H9 (cell line): ENCODE measurements around the gene MAD1L1. TPM values are rescaled to one million over a fixed set of nuclear protein-coding genes. Genes with fewer than 3 reads are reported as not detected.

Experiments used
- DNase-seq: peaks from one replicate; pipeline ENCODE4 v3.0.0-alpha.2; 2017
- H2AFZ ChIP-seq: one replicate; pipeline ENCODE4 v1.6.1; 2013; ENCODE audit warnings: mild to moderate bottlenecking, low read length, control low read depth, moderate library complexity
- H2AK5ac ChIP-seq: 2 replicates; pipeline ENCODE4 v1.6.1; 2013; ENCODE audit warnings: low read length, control low read depth, mixed read lengths; ENCODE audit not compliant: insufficient read length
- H2BK120ac ChIP-seq: one replicate; pipeline ENCODE4 v1.6.1; 2013; ENCODE audit warnings: low read depth, mild to moderate bottlenecking, low read length, control low read depth, inconsistent platforms; ENCODE audit not compliant: poor library complexity, severe bottlenecking
- H2BK12ac ChIP-seq: 2 replicates; pipeline ENCODE4 v1.6.1; 2013; ENCODE audit warnings: low read length, control low read depth, mixed read lengths, low read depth; ENCODE audit not compliant: insufficient read length
- H2BK15ac ChIP-seq: 2 replicates; pipeline ENCODE4 v1.6.1; 2013; ENCODE audit warnings: low read depth, low read length, control low read depth
- H2BK20ac ChIP-seq: one replicate; pipeline ENCODE4 v1.6.1; 2013; ENCODE audit warnings: low read depth, mild to moderate bottlenecking, low read length, control low read depth, inconsistent platforms; ENCODE audit not compliant: poor library complexity, severe bottlenecking
- H2BK5ac ChIP-seq: 2 replicates; pipeline ENCODE4 v1.6.1; 2013; ENCODE audit warnings: low read length, control low read depth, mixed read lengths; ENCODE audit not compliant: insufficient read length
- H3K14ac ChIP-seq: 2 replicates; pipeline ENCODE4 v1.6.1; 2013; ENCODE audit warnings: low read length, control low read depth; ENCODE audit not compliant: insufficient read depth
- H3K18ac ChIP-seq: 2 replicates; pipeline ENCODE4 v1.6.1; 2013; ENCODE audit warnings: low read depth, mild to moderate bottlenecking, mixed read lengths, low read length, control low read depth; ENCODE audit not compliant: insufficient read length
- H3K23ac ChIP-seq: 2 replicates; pipeline ENCODE4 v1.6.1; 2013; ENCODE audit warnings: low read length, control low read depth, mixed read lengths, low read depth; ENCODE audit not compliant: insufficient read length
- H3K23me2 ChIP-seq: 2 replicates; pipeline ENCODE4 v1.6.1; 2013; ENCODE audit warnings: low read depth, mild to moderate bottlenecking, mixed read lengths, low read length, control low read depth; ENCODE audit not compliant: insufficient read length, poor library complexity, severe bottlenecking
- H3K27ac ChIP-seq: 2 replicates; pipeline ENCODE4 v1.5.1; 2013; ENCODE audit warnings: low read length, control low read depth, mixed read lengths, low read depth; ENCODE audit not compliant: insufficient read length
- H3K27me3 ChIP-seq: 2 replicates; pipeline ENCODE4 v1.6.1; 2013; ENCODE audit warnings: low read length, control low read depth, inconsistent platforms; ENCODE audit not compliant: insufficient read depth
- H3K4ac ChIP-seq: 2 replicates; pipeline ENCODE4 v1.6.1; 2013; ENCODE audit warnings: low read depth, mild to moderate bottlenecking, control low read depth, inconsistent platforms, low read length, moderate library complexity
- H3K4me1 ChIP-seq: 2 replicates; pipeline ENCODE4 v1.6.1; 2013; ENCODE audit warnings: low read length, control low read depth, inconsistent platforms; ENCODE audit not compliant: insufficient read depth
- H3K4me2 ChIP-seq: 2 replicates; pipeline ENCODE4 v1.6.1; 2013; ENCODE audit warnings: low read length, control low read depth, mixed read lengths; ENCODE audit not compliant: insufficient read length, insufficient read depth
- H3K56ac ChIP-seq: 2 replicates; pipeline ENCODE4 v1.6.1; 2013; ENCODE audit warnings: low read depth, mild to moderate bottlenecking, mixed read lengths, low read length, control low read depth; ENCODE audit not compliant: insufficient read length
- H3K79me1 ChIP-seq: 2 replicates; pipeline ENCODE4 v1.6.1; 2013; ENCODE audit warnings: low read depth, mild to moderate bottlenecking, moderate library complexity, low read length, control low read depth, inconsistent platforms; ENCODE audit not compliant: insufficient read depth, poor library complexity, severe bottlenecking
- H3K79me2 ChIP-seq: 2 replicates; pipeline ENCODE4 v1.6.1; 2013; ENCODE audit warnings: low read length, control low read depth, inconsistent platforms; ENCODE audit not compliant: insufficient read depth
- H3K9ac ChIP-seq: 2 replicates; pipeline ENCODE4 v1.6.1; 2013; ENCODE audit warnings: low read length, control low read depth, mixed read lengths; ENCODE audit not compliant: insufficient read length; ENCODE audit errors: extremely low read depth
- H3K9me3 ChIP-seq: one replicate; pipeline ENCODE4 v1.6.1; 2013; ENCODE audit warnings: low read depth, low read length, inconsistent platforms; ENCODE audit not compliant: control insufficient read depth
- H3T11ph ChIP-seq: one replicate; pipeline ENCODE4 v1.6.1; 2013; ENCODE audit warnings: mild to moderate bottlenecking, low read length, control low read depth, inconsistent platforms
- H4K20me1 ChIP-seq: one replicate; pipeline ENCODE4 v1.6.1; 2013; ENCODE audit not compliant: control insufficient read depth, insufficient read length, insufficient read depth
- H4K5ac ChIP-seq: 2 replicates; pipeline ENCODE4 v1.6.1; 2013; ENCODE audit warnings: low read depth, mild to moderate bottlenecking, mixed read lengths, low read length, control low read depth; ENCODE audit not compliant: insufficient read length
- H4K8ac ChIP-seq: replicated peaks from 2 replicates; pipeline ENCODE4 v1.6.1; 2013; ENCODE audit warnings: low read length, control low read depth, mixed read lengths, low read depth; ENCODE audit not compliant: insufficient read length
- H4K91ac ChIP-seq: 2 replicates; pipeline ENCODE4 v1.6.1; 2013; ENCODE audit warnings: low read depth, mild to moderate bottlenecking, moderate library complexity, mixed read lengths, low read length, control low read depth; ENCODE audit not compliant: insufficient read length
- H3K27ac Mint-ChIP-seq, 3 experiments: 2 replicates in 2 of 3; 3 replicates in 1 of 3; pipeline ENCODE4 v1.8.0; 2020 to 2021; ENCODE audit warnings: mixed read lengths in 3 of 3, mild to moderate bottlenecking in 1 of 3, moderate library complexity in 1 of 3
- H3K27me3 Mint-ChIP-seq: 2 replicates; pipeline ENCODE4 v1.8.0; 2021; ENCODE audit warnings: low read depth, mild to moderate bottlenecking, moderate library complexity, mixed read lengths
- H3K36me3 Mint-ChIP-seq, 3 experiments: 2 replicates in 2 of 3; 3 replicates in 1 of 3; pipeline ENCODE4 v1.8.0; 2020 to 2021; ENCODE audit warnings: low read depth in 3 of 3, mixed read lengths in 3 of 3; ENCODE audit not compliant: insufficient read depth in 1 of 3
- H3K4me1 Mint-ChIP-seq, 2 experiments: 2 replicates each; pipeline ENCODE4 v1.8.0; 2020; ENCODE audit warnings: mixed read lengths in 2 of 2
- H3K4me3 Mint-ChIP-seq, 2 experiments: 2 replicates in 1 of 2; 3 replicates in 1 of 2; pipeline ENCODE4 v1.8.0; 2020 to 2021; ENCODE audit warnings: mild to moderate bottlenecking in 2 of 2, mixed read lengths in 2 of 2, moderate library complexity in 1 of 2
- H3K9me3 Mint-ChIP-seq, 2 experiments: 2 replicates in 1 of 2; 3 replicates in 1 of 2; pipeline ENCODE4 v1.8.0; 2020; ENCODE audit warnings: mild to moderate bottlenecking in 2 of 2, mixed read lengths in 2 of 2, moderate library complexity in 1 of 2
- CTCF ChIP-seq: fragments of 200-600 bp; sonication (generic); conservative IDR thresholded peaks from 3 replicates; pipeline ENCODE4 v1.8.0; 2021; ENCODE audit warnings: antibody characterized with exemption, mild to moderate bottlenecking
- WGBS: extraction: QIAGEN DNeasy Blood & Tissue Kit; methylation state at CpG from one replicate; pipeline ENCODE4 v1.1.7; 2013; ENCODE audit warnings: missing lambda C conversion rate, low lambda C conversion rate, mixed read lengths; ENCODE audit not compliant: insufficient read length; ENCODE audit errors: extremely low coverage; 5-methylcytosine and 5-hydroxymethylcytosine counted together
- total RNA-seq: library from RNA; stranded (reverse); gene quantifications from 2 replicates; pipeline ENCODE4 v1.2.1, GENCODE V29; 2021

The MAD1L1 gene
- total RNA-seq, 1 experiment from 2014 or later = 39.0 TPM

GRCh38 chr7:2090526-2091520, 141.9 kb downstream of the MAD1L1 start:
- Mint-ChIP-seq H3K27ac (peak overlapping the region in 1 of 3 experiments; percentile 49; a peak in 2 of 7 replicates), H3K9me3 (peaks cover 3% of the 10 kb centered on the region in 2 experiments; a peak in 3 of 5 replicates), H3K4me1 (no peaks in the 10 kb centered on the region), H3K36me3 (peaks cover 20 to 29% (median 23%) of the 10 kb centered on the region in 3 experiments), H3K27me3 (no peaks in the 10 kb centered on the region), H3K4me3 (no peak overlapping the region)
- H3K18ac ChIP-seq = no peak overlapping the region
- H4K5ac ChIP-seq = no peak overlapping the region
- H3K79me2 ChIP-seq = no peaks in the 10 kb centered on the region
- no peak overlapping the region for H3T11ph ChIP-seq
- H3K4me1 ChIP-seq = no peaks in the 10 kb centered on the region
- H3K4ac ChIP-seq = no peak overlapping the region
- no peak for TF ChIP-seq CTCF
- H3K9me3 ChIP-seq = no peaks in the 10 kb centered on the region
- no CpG with 5 or more reads among the region's 29 CpGs for WGBS
- H4K91ac ChIP-seq = no peak overlapping the region
- H3K27me3 ChIP-seq = no peaks in the 10 kb centered on the region
- H3K14ac ChIP-seq = no peak overlapping the region
- no peaks in the 10 kb centered on the region for H3K23me2 ChIP-seq
- H2BK5ac ChIP-seq = no peak overlapping the region
- H2BK20ac ChIP-seq = no peak overlapping the region
- DNase-seq = no peak
- H2AK5ac ChIP-seq = no peak overlapping the region
- no peak overlapping the region for H3K23ac ChIP-seq
- H3K4me2 ChIP-seq = no peak overlapping the region
- H4K20me1 ChIP-seq = no peaks in the 10 kb centered on the region
- H3K9ac ChIP-seq = no peak overlapping the region
- H2AFZ ChIP-seq = no peak overlapping the region
- H2BK12ac ChIP-seq = no peak overlapping the region
- H4K8ac ChIP-seq = no peak overlapping the region
- H3K79me1 ChIP-seq = no peaks in the 10 kb centered on the region
- no peak overlapping the region for H2BK15ac ChIP-seq
- no peak overlapping the region for H3K56ac ChIP-seq
- no peak overlapping the region for H3K27ac ChIP-seq
- no peak overlapping the region for H2BK120ac ChIP-seq
